ENCODE results near the gene ZNF674.

GRCh38 chrX:46553935-46554334 is 8.7 kb upstream of the ZNF674 start:
- TF ChIP-seq CTCF (conservative IDR thresholded peaks at IDR 0.05; ENCODE audit: low read length): no peak
- no peak for TF ChIP-seq EZH2phosphoT487 (IDR thresholded peaks at IDR 0.05; ENCODE audit: borderline replicate concordance, low read depth, low read length)

Measured in OCI-LY7 (cell line).